ENCODE measurements around the gene LEMD3.

The LEMD3 gene

GRCh38 chr12:65164774-65165173 is 4.6 kb upstream of the LEMD3 start:
- no peak overlapping the region for H3K27ac ChIP-seq (ENCODE audit: insufficient read depth, low read length, poor library complexity, severe bottlenecking)
- DNase-seq: no peak
- H3K4me3 ChIP-seq (ENCODE audit: insufficient read depth, low read depth, low read length, poor library complexity, severe bottlenecking): no peak overlapping the region
- no peaks in the 10 kb centered on the region for H3K36me3 ChIP-seq (ENCODE audit: control insufficient read depth, insufficient read depth, low read length)
- peaks cover 5% of the 10 kb centered on the region for H3K4me1 ChIP-seq (ENCODE audit: control insufficient read depth, insufficient read depth, low read length, poor library complexity, severe bottlenecking)
- H3K9me3 ChIP-seq (ENCODE audit: control insufficient read depth, low read length): no peaks in the 10 kb centered on the region
- no peaks in the 10 kb centered on the region for H3K27me3 ChIP-seq (replicated peaks; ENCODE audit: control insufficient read depth, insufficient read depth, low read length, poor library complexity, severe bottlenecking)

- Histone ChIP-seq H3K36me3 (ENCODE audit: control insufficient read depth, insufficient read depth, low read length) (no peaks in the 10 kb centered on the region), H3K27ac (ENCODE audit: insufficient read depth, low read length, poor library complexity, severe bottlenecking) (peak overlapping the region; percentile 89), H3K4me1 (ENCODE audit: control insufficient read depth, insufficient read depth, low read length, poor library complexity, severe bottlenecking) (peaks cover 30% of the 10 kb centered on the region), H3K4me3 (ENCODE audit: insufficient read depth, low read depth, low read length, poor library complexity, severe bottlenecking) (peak overlapping the region; percentile 89), H3K9me3 (ENCODE audit: control insufficient read depth, low read length) (no peaks in the 10 kb centered on the region), H3K27me3 (replicated peaks; ENCODE audit: control insufficient read depth, insufficient read depth, low read length, poor library complexity, severe bottlenecking) (no peaks in the 10 kb centered on the region)
- DNase-seq: no peak
These were observed 583 bp upstream of the LEMD3 start for GRCh38 chr12:65168681-65169319.

- H3K36me3 ChIP-seq (ENCODE audit: control insufficient read depth, insufficient read depth, low read length): no peaks in the 10 kb centered on the region
- H3K4me3 ChIP-seq (ENCODE audit: insufficient read depth, low read depth, low read length, poor library complexity, severe bottlenecking): peak overlapping the region; percentile 89
- peak overlapping the region; percentile 89 for H3K27ac ChIP-seq (ENCODE audit: insufficient read depth, low read length, poor library complexity, severe bottlenecking)
- no peaks in the 10 kb centered on the region for H3K9me3 ChIP-seq (ENCODE audit: control insufficient read depth, low read length)
- H3K27me3 ChIP-seq (replicated peaks; ENCODE audit: control insufficient read depth, insufficient read depth, low read length, poor library complexity, severe bottlenecking): no peaks in the 10 kb centered on the region
- peak; percentile 63 to 66 (median 64) for DNase-seq
- H3K4me1 ChIP-seq (ENCODE audit: control insufficient read depth, insufficient read depth, low read length, poor library complexity, severe bottlenecking): peaks cover 36% of the 10 kb centered on the region
These were observed 962 bp downstream of the LEMD3 start for GRCh38 chr12:65170209-65170881.

GRCh38 chr12:65171073-65171472 is 1.7 kb downstream of the LEMD3 start:
- H3K27ac ChIP-seq (ENCODE audit: insufficient read depth, low read length, poor library complexity, severe bottlenecking): no peak overlapping the region
- H3K36me3 ChIP-seq (ENCODE audit: control insufficient read depth, insufficient read depth, low read length): no peaks in the 10 kb centered on the region
- H3K4me3 ChIP-seq (ENCODE audit: insufficient read depth, low read depth, low read length, poor library complexity, severe bottlenecking): peak overlapping the region; percentile 89
- H3K4me1 ChIP-seq (ENCODE audit: control insufficient read depth, insufficient read depth, low read length, poor library complexity, severe bottlenecking): peaks cover 36% of the 10 kb centered on the region
- H3K27me3 ChIP-seq (replicated peaks; ENCODE audit: control insufficient read depth, insufficient read depth, low read length, poor library complexity, severe bottlenecking): no peaks in the 10 kb centered on the region
- DNase-seq: no peak
- H3K9me3 ChIP-seq (ENCODE audit: control insufficient read depth, low read length): no peaks in the 10 kb centered on the region

- Histone ChIP-seq H3K4me3 (ENCODE audit: insufficient read depth, low read depth, low read length, poor library complexity, severe bottlenecking) (no peak overlapping the region), H3K9me3 (ENCODE audit: control insufficient read depth, low read length) (no peaks in the 10 kb centered on the region), H3K36me3 (ENCODE audit: control insufficient read depth, insufficient read depth, low read length) (no peaks in the 10 kb centered on the region), H3K27ac (ENCODE audit: insufficient read depth, low read length, poor library complexity, severe bottlenecking) (no peak overlapping the region), H3K27me3 (replicated peaks; ENCODE audit: control insufficient read depth, insufficient read depth, low read length, poor library complexity, severe bottlenecking) (no peaks in the 10 kb centered on the region), H3K4me1 (ENCODE audit: control insufficient read depth, insufficient read depth, low read length, poor library complexity, severe bottlenecking) (peaks cover 36% of the 10 kb centered on the region)
- no peak for DNase-seq
These were observed 2.5 kb downstream of the LEMD3 start for GRCh38 chr12:65171870-65172269.

GRCh38 chr12:65175385-65175784 is 6.0 kb downstream of the LEMD3 start:
- DNase-seq: no peak
- H3K4me3 ChIP-seq (ENCODE audit: insufficient read depth, low read depth, low read length, poor library complexity, severe bottlenecking): no peak overlapping the region
- no peaks in the 10 kb centered on the region for H3K27me3 ChIP-seq (replicated peaks; ENCODE audit: control insufficient read depth, insufficient read depth, low read length, poor library complexity, severe bottlenecking)
- H3K9me3 ChIP-seq (ENCODE audit: control insufficient read depth, low read length): no peaks in the 10 kb centered on the region
- H3K36me3 ChIP-seq (ENCODE audit: control insufficient read depth, insufficient read depth, low read length): no peaks in the 10 kb centered on the region
- peaks cover 31% of the 10 kb centered on the region for H3K4me1 ChIP-seq (ENCODE audit: control insufficient read depth, insufficient read depth, low read length, poor library complexity, severe bottlenecking)
- no peak overlapping the region for H3K27ac ChIP-seq (ENCODE audit: insufficient read depth, low read length, poor library complexity, severe bottlenecking)

GRCh38 chr12:65182012-65182739 is 12.8 kb downstream of the LEMD3 start:
- no peak for DNase-seq
- Histone ChIP-seq H3K9me3 (ENCODE audit: control insufficient read depth, low read length) (no peaks in the 10 kb centered on the region), H3K27me3 (replicated peaks; ENCODE audit: control insufficient read depth, insufficient read depth, low read length, poor library complexity, severe bottlenecking) (no peaks in the 10 kb centered on the region), H3K27ac (ENCODE audit: insufficient read depth, low read length, poor library complexity, severe bottlenecking) (no peak overlapping the region), H3K4me3 (ENCODE audit: insufficient read depth, low read depth, low read length, poor library complexity, severe bottlenecking) (no peak overlapping the region), H3K36me3 (ENCODE audit: control insufficient read depth, insufficient read depth, low read length) (no peaks in the 10 kb centered on the region), H3K4me1 (ENCODE audit: control insufficient read depth, insufficient read depth, low read length, poor library complexity, severe bottlenecking) (no peaks in the 10 kb centered on the region)

- no peaks in the 10 kb centered on the region for H3K27me3 ChIP-seq (replicated peaks; ENCODE audit: control insufficient read depth, insufficient read depth, low read length, poor library complexity, severe bottlenecking)
- no peaks in the 10 kb centered on the region for H3K9me3 ChIP-seq (ENCODE audit: control insufficient read depth, low read length)
- H3K4me3 ChIP-seq (ENCODE audit: insufficient read depth, low read depth, low read length, poor library complexity, severe bottlenecking): no peak overlapping the region
- H3K27ac ChIP-seq (ENCODE audit: insufficient read depth, low read length, poor library complexity, severe bottlenecking): no peak overlapping the region
- no peaks in the 10 kb centered on the region for H3K4me1 ChIP-seq (ENCODE audit: control insufficient read depth, insufficient read depth, low read length, poor library complexity, severe bottlenecking)
- H3K36me3 ChIP-seq (ENCODE audit: control insufficient read depth, insufficient read depth, low read length): no peaks in the 10 kb centered on the region
- no peak for DNase-seq
These were observed 14.9 kb downstream of the LEMD3 start for GRCh38 chr12:65184176-65184857.

GRCh38 chr12:65184858-65185229 is 15.5 kb downstream of the LEMD3 start:
- H3K9me3 ChIP-seq (ENCODE audit: control insufficient read depth, low read length): no peaks in the 10 kb centered on the region
- no peak overlapping the region for H3K27ac ChIP-seq (ENCODE audit: insufficient read depth, low read length, poor library complexity, severe bottlenecking)
- no peaks in the 10 kb centered on the region for H3K36me3 ChIP-seq (ENCODE audit: control insufficient read depth, insufficient read depth, low read length)
- H3K4me1 ChIP-seq (ENCODE audit: control insufficient read depth, insufficient read depth, low read length, poor library complexity, severe bottlenecking): no peaks in the 10 kb centered on the region
- DNase-seq: no peak
- H3K4me3 ChIP-seq (ENCODE audit: insufficient read depth, low read depth, low read length, poor library complexity, severe bottlenecking): no peak overlapping the region
- H3K27me3 ChIP-seq (replicated peaks; ENCODE audit: control insufficient read depth, insufficient read depth, low read length, poor library complexity, severe bottlenecking): no peaks in the 10 kb centered on the region

GRCh38 chr12:65187665-65188064 is 18.3 kb downstream of the LEMD3 start:
- H3K4me1 ChIP-seq (ENCODE audit: control insufficient read depth, insufficient read depth, low read length, poor library complexity, severe bottlenecking): no peaks in the 10 kb centered on the region

More at GRCh38 chr12:65187665-65188064, 18.3 kb downstream of the LEMD3 start:
- Histone ChIP-seq H3K27ac (ENCODE audit: insufficient read depth, low read length, poor library complexity, severe bottlenecking) (no peak overlapping the region), H3K9me3 (ENCODE audit: control insufficient read depth, low read length) (no peaks in the 10 kb centered on the region), H3K27me3 (replicated peaks; ENCODE audit: control insufficient read depth, insufficient read depth, low read length, poor library complexity, severe bottlenecking) (no peaks in the 10 kb centered on the region), H3K36me3 (ENCODE audit: control insufficient read depth, insufficient read depth, low read length) (no peaks in the 10 kb centered on the region), H3K4me3 (ENCODE audit: insufficient read depth, low read depth, low read length, poor library complexity, severe bottlenecking) (no peak overlapping the region)
- no peak for DNase-seq
